Loucy (cell line): ENCODE data around the gene NCF4.

Experiments used
- H2AFZ ChIP-seq: fragments of 200-600 bp; sonication (generic); 2 replicates; pipeline ENCODE4 v1.6.0; 2016; ENCODE audit warnings: antibody characterized with exemption, mild to moderate bottlenecking, low read length, moderate library complexity
- H3F3A ChIP-seq: fragments of 200-600 bp; 2 replicates; pipeline ENCODE4 v1.6.0; 2016; ENCODE audit warnings: antibody characterized with exemption, low read depth, mild to moderate bottlenecking
- H3K27me3 ChIP-seq: fragments of 200-600 bp; sonication (generic); 2 replicates; pipeline ENCODE4 v1.6.1; 2014; ENCODE audit warnings: low read length, mild to moderate bottlenecking; ENCODE audit not compliant: insufficient read depth, poor library complexity, severe bottlenecking
- H3K36me3 ChIP-seq: fragments of 200-600 bp; sonication (generic); 2 replicates; pipeline ENCODE4 v1.6.1; 2016; ENCODE audit warnings: low read length; ENCODE audit not compliant: insufficient read depth
- H3K4me1 ChIP-seq: fragments of 200-600 bp; sonication (generic); 2 replicates; pipeline ENCODE4 v1.5.1; 2014; ENCODE audit warnings: low read length, mild to moderate bottlenecking; ENCODE audit not compliant: insufficient read depth, poor library complexity, severe bottlenecking
- H3K4me2 ChIP-seq: fragments of 200-600 bp; sonication (generic); 2 replicates; pipeline ENCODE4 v1.6.0; 2014; ENCODE audit warnings: antibody characterized with exemption, low read length, low read depth, mild to moderate bottlenecking; ENCODE audit not compliant: poor library complexity, severe bottlenecking
- H3K4me3 ChIP-seq: fragments of 200-600 bp; sonication (generic); 2 replicates; pipeline ENCODE4 v1.5.1; 2014; ENCODE audit warnings: low read length, mild to moderate bottlenecking, mixed read lengths; ENCODE audit not compliant: poor library complexity, severe bottlenecking
- H3K79me2 ChIP-seq: fragments of 200-600 bp; sonication (generic); 2 replicates; pipeline ENCODE4 v1.6.1; 2014; ENCODE audit warnings: low read length; ENCODE audit not compliant: insufficient read depth
- H3K9ac ChIP-seq: fragments of 200-600 bp; sonication (generic); 2 replicates; pipeline ENCODE4 v1.6.0; 2014; ENCODE audit warnings: mild to moderate bottlenecking, low read depth, low read length, moderate library complexity; ENCODE audit not compliant: poor library complexity, severe bottlenecking
- H3K9me2 ChIP-seq: fragments of 200-600 bp; sonication (generic); replicated peaks from 2 replicates; pipeline ENCODE4 v1.6.1; 2016; ENCODE audit warnings: low read depth, low read length, mixed read lengths
- H3K9me3 ChIP-seq: fragments of 200-600 bp; sonication (generic); 2 replicates; pipeline ENCODE4 v1.6.1; 2014; ENCODE audit warnings: mild to moderate bottlenecking, antibody characterized with exemption, low read length, low read depth; ENCODE audit not compliant: insufficient read depth
- H4K20me1 ChIP-seq: fragments of 200-600 bp; sonication (generic); 2 replicates; pipeline ENCODE4 v1.6.0; 2014; ENCODE audit warnings: antibody characterized with exemption, low read length, mild to moderate bottlenecking; ENCODE audit not compliant: insufficient read depth, poor library complexity, severe bottlenecking
- CTCF ChIP-seq: fragments of 200-600 bp; sonication (generic); conservative IDR thresholded peaks from 2 replicates; pipeline ENCODE4 v1.5.1; 2014; ENCODE audit warnings: mild to moderate bottlenecking, antibody characterized with exemption, low read length
- EZH2phosphoT487 ChIP-seq: fragments of 200-600 bp; IDR thresholded peaks from 2 replicates; pipeline ENCODE4 v1.6.1; 2018; ENCODE audit warnings: antibody characterized with exemption, mild to moderate bottlenecking, moderate library complexity, borderline replicate concordance

The NCF4 gene

DNA sequence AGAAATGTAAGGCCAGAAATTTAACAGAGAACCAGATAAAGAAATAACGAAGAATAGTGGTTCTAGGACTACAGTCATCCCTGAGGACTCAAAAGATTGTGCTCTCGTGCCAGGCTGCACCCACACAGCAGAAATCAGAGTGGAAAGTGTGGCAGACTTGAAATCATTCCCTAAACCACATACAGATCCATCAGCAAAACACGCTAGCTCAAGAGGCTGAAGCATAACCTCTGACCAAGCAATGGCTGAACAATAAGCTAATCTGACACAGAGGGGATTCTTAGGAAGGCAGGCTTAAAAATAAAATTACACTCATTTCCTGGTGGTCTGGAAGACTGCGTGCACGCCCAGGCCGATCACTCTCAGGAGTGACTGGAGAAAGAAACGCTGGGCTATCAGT lies 19.0 kb downstream of the NCF4 start:
- Histone ChIP-seq H3K9ac (no peak overlapping the region), H3K4me3 (no peak overlapping the region), H3K9me3 (peaks cover 11% of the 10 kb centered on the region; the same call in 1 of the 2 replicates), H3F3A (no peaks in the 10 kb centered on the region), H2AFZ (no peak overlapping the region), H3K79me2 (no peaks in the 10 kb centered on the region), H3K9me2 (no peaks in the 10 kb centered on the region), H3K36me3 (no peaks in the 10 kb centered on the region), H3K27me3 (peaks cover 4% of the 10 kb centered on the region), H3K4me2 (no peak overlapping the region), H3K4me1 (no peaks in the 10 kb centered on the region), H4K20me1 (no peaks in the 10 kb centered on the region)
- TF ChIP-seq EZH2phosphoT487: no peak
- TF ChIP-seq CTCF: no peak

DNA sequence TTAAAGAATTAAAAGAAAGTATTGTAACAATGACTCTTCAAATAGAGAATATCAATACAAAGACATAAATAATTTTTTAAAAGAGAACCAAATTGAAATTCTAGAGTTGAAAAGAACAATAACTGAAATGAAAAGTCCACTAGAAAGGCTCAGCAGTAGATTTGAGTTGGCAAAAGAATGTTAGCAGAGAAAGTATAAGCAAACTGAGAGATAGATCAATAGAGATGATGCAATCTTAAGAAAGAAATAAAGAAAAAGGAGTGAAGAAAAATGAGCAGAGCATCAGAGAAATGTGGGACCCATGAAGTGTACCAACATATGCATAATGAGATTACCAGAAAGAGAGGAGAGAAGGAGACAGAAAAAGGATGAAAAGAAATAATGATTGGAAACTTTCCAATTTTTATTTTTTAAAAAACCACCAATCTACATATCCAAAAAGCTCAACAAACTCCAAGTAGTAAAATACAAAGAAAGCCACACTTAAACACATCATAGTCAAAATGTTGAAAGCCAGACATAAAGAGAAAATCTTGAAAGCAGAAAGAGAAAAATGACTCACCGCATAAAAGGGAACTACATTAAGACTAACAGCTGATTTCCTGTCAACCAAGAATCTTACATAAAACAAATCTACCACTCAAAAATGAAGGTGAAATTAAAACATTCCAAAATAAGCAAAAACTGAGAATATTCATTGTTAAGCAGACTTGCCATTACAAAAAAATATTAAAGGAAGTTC lies 20.9 kb downstream of the NCF4 start:
- Histone ChIP-seq H2AFZ (no peak overlapping the region), H3K4me3 (no peak overlapping the region), H3K9ac (no peak overlapping the region), H3K27me3 (peaks cover 4% of the 10 kb centered on the region), H3K4me2 (no peak overlapping the region), H3K9me3 (peaks cover 11% of the 10 kb centered on the region; the same call in 1 of the 2 replicates), H4K20me1 (no peaks in the 10 kb centered on the region), H3K4me1 (no peaks in the 10 kb centered on the region), H3K9me2 (no peaks in the 10 kb centered on the region), H3K36me3 (no peaks in the 10 kb centered on the region), H3K79me2 (no peaks in the 10 kb centered on the region), H3F3A (no peaks in the 10 kb centered on the region)
- TF ChIP-seq CTCF (no peak), EZH2phosphoT487 (no peak)

DNA sequence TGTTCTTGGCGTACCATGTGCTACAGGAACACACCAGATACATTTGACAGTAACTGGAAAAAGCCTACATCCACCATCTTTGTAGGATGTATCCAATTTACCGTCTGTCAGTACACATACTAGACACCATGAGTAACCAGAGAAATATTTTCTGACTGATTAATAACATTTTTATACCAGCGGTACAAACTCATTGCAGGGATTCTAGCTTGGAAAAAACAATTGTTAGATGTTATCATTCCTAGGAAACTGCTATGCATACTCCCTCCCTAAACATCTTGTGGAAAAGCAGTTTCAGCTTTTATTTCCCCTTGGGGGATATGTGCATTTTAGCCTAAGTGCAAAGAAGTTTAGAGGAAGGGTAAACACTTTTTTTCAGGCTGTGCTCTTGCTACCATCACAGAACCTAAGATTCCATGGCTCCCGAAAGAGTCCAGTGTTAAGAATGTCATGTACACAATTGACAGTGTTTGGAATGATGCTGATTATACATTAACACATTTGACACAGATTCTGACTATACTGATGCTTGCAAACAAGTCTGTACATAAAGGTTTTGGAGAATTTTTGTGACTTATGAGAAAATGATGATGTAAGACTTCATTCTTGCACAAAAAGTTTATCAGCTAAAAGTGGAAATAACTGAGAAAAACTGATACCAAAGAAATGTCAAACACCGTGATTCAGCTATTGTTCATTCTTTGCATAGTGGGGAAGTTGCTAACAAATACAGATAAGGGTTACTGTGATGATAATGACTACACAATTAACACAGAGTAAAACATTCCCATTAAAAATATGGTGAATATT lies 23.7 kb downstream of the NCF4 start:
- peaks cover 4% of the 10 kb centered on the region for H3K27me3 ChIP-seq
- H3K9ac ChIP-seq: no peak overlapping the region
- H3F3A ChIP-seq: no peaks in the 10 kb centered on the region
- H3K79me2 ChIP-seq: no peaks in the 10 kb centered on the region
- no peak overlapping the region for H3K4me2 ChIP-seq
- H2AFZ ChIP-seq: no peak overlapping the region
- H4K20me1 ChIP-seq: no peaks in the 10 kb centered on the region
- TF ChIP-seq CTCF (no peak), EZH2phosphoT487 (no peak)
- H3K9me2 ChIP-seq: no peaks in the 10 kb centered on the region
- no peaks in the 10 kb centered on the region for H3K4me1 ChIP-seq
- H3K36me3 ChIP-seq: no peaks in the 10 kb centered on the region
- H3K4me3 ChIP-seq: no peak overlapping the region
- peaks cover 11% of the 10 kb centered on the region; the same call in 1 of the 2 replicates for H3K9me3 ChIP-seq
